ELR (cell line): ENCODE results near the gene ERAP2.
"Not testable (repeated sequence)": the region's sequence is repeated elsewhere in the genome, so short reads cannot be mapped to it uniquely, and the experiment has no call there.

ENCODE experiments used
- DNase-seq: peaks from one replicate; pipeline ENCODE4 v3.0.0-alpha.2; 2015; ENCODE audit warnings: low read depth

The ERAP2 gene

GRCh38 chr5:96901384-96901783, 25.1 kb downstream of the ERAP2 start:
- no peak for DNase-seq

- DNase-seq, result peak; percentile 3
These were observed 25.5 kb downstream of the ERAP2 start for GRCh38 chr5:96901841-96902240.

- peak; percentile 37 for DNase-seq
These were observed 26.6 kb downstream of the ERAP2 start for GRCh38 chr5:96902876-96903275.

- peak; percentile 73 for DNase-seq
These were observed 27.0 kb downstream of the ERAP2 start for GRCh38 chr5:96903300-96903699.

GRCh38 chr5:96904054-96904931, 28.0 kb downstream of the ERAP2 start:
- no peak for DNase-seq

- no peak for DNase-seq
These were observed 29.6 kb downstream of the ERAP2 start for GRCh38 chr5:96905864-96906263.

- DNase-seq, result no peak
These were observed 32.7 kb downstream of the ERAP2 start for GRCh38 chr5:96909003-96909402.

DNA sequence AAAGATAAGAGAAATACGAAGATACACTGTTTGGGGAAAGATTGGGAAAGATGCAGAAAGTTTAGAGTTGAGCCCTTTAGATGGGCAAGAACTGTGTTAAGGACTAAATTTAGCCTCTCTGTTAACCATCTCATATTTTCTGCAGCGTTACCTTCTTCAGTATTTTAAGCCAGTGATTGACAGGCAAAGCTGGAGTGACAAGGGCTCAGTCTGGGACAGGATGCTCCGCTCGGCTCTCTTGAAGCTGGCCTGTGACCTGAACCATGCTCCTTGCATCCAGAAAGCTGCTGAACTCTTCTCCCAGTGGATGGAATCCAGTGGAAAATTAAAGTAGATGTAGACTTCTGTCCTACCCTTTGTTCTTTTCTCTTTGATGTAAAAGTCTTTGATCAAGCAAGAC, 33.1 kb downstream of the ERAP2 start:
- DNase-seq, result no peak

GRCh38 chr5:96911139-96911538, 34.8 kb downstream of the ERAP2 start:
- DNase-seq, result no peak

DNA sequence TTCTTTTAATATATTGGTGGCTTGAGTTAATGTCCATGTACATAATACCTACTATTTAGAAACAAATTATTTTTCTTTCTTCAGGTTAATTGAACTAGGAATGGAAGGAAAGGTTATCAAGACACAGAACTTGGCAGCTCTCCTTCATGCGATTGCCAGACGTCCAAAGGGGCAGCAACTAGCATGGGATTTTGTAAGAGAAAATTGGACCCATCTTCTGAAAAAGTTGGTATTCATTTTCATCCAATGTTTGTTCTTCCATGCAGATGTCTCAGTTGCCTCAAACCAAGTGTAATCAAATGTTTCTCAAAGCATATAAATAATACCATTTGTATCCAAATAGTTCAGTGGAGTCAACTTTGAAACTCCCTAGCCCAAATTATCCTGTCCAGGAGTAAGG, 36.9 kb downstream of the ERAP2 start:
- no peak for DNase-seq

- no peak for DNase-seq
These were observed 43.5 kb downstream of the ERAP2 start for GRCh38 chr5:96919754-96920197.

DNA sequence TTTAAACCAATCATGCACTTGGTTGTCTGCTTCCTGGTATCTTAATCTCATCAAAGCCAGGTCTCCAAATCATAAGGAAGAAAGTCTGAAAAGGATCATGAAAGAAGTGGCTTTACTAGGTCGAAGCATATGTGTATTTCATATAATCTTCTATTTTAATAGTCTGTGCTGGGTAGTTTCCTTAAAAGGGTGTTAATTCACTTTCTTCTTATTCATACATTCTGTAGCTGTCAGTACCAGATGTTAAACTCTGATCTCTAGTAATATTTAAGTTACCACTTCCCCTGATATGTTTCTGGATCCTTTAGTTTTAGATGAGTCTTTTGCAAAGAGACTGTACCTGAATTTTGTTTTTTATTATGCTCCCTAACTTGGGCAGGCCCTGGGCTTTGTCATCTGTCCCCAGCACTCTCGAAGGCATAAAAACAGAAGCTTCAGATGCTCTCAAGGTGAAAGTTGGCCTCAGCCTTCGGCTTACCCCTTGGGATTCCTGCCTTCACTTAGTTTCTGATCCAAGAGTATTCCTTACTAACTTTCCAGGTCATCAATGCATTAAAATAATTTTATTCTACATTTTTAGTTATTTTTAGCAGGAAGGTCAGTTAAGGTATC, 44.5 kb downstream of the ERAP2 start:
- DNase-seq, result no peak

- no peak for DNase-seq
These were observed 46.4 kb downstream of the ERAP2 start for GRCh38 chr5:96922499-96923244.

DNA sequence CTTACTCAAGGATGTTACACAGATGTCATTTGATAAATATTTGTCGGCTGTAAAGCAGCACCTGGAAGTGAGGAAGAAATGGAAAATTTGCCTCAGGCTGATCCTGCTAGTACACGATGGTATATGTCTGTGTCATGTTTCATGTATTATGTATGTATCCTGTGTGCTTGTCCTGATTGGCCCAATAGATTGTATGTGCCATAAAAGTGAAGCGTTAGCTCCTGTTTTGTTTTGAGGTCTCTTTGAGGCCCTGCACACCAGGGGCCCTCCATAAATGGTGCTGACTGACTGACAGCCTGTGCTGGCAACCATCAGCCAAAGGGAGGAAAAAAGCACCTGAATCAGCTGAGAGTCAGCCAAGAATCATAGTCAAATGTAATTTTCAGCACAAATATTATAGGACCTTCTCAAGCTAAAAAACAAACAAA, 47.7 kb downstream of the ERAP2 start:
- DNase-seq, result no peak

DNA sequence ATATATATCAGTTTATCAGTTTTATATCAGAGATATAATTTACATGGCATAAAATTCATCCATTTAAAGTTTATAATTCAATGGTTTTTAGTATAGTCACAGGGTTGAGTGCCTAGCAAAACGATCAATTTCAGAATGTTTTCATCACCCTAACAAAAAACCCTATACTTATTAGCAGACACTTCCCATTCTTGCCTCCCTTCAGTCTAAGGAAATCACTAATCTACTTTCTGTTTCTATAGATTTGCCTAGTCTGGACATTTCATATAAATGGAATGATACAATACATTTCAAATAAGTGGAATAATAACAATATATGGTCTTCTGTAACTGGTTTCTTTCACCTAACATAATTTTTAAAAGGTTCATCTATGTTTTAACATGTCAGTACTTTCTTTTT, 50.0 kb downstream of the ERAP2 start:
- no peak for DNase-seq

GRCh38 chr5:96927008-96927407, 50.7 kb downstream of the ERAP2 start:
- no peak for DNase-seq

GRCh38 chr5:96928931-96929708, 52.8 kb downstream of the ERAP2 start:
- no peak for DNase-seq

- no peak for DNase-seq
These were observed 53.8 kb downstream of the ERAP2 start for GRCh38 chr5:96930058-96930457.

DNA sequence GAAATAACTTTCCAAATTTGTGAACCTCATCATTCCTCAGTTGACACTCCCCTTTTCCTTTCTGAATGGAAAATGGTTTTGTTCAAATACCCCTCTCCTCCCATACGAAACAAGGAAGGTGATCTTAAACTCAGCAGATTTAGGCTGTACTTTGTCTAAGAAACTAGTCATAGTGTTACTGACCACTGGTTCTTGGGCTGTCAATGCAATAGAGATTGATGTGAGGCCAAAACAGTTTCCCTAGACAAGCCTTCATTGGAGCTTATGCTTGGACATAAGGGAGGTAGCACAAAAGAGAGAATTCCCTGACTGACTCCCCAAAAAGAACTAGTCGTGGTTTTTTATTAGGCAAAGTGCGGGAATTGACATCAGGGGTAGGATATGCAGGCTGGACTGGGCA, 54.3 kb downstream of the ERAP2 start:
- no peak for DNase-seq

GRCh38 chr5:96931037-96931436, 54.7 kb downstream of the ERAP2 start:
- not testable (repeated sequence) for DNase-seq

- no peak for DNase-seq
These were observed 55.3 kb downstream of the ERAP2 start for GRCh38 chr5:96931605-96932004.

- DNase-seq, result no peak
These were observed 55.7 kb downstream of the ERAP2 start for GRCh38 chr5:96932026-96932425.
